ENCODE measurements around the gene SOAT1.
A peak's percentile ranks its signal among the peaks of the same experiment; 100 is the strongest.

SOAT1 gene

GRCh38 chr1:179295164-179295755 is 1.7 kb downstream of the SOAT1 start:
- no peak for TF ChIP-seq CTCF (conservative IDR thresholded peaks at IDR 0.05)
- H3K27ac ChIP-seq: peak overlapping the region; percentile 99

GRCh38 chr1:179296356-179297104 is 2.9 kb downstream of the SOAT1 start:
- TF ChIP-seq CTCF (conservative IDR thresholded peaks at IDR 0.05): no peak
- H3K27ac ChIP-seq: peak overlapping the region; percentile 99

GRCh38 chr1:179297105-179297378 is 3.4 kb downstream of the SOAT1 start:
- no peak for TF ChIP-seq CTCF (conservative IDR thresholded peaks at IDR 0.05)

GRCh38 chr1:179298952-179299351 is 5.4 kb downstream of the SOAT1 start:
- no peak for TF ChIP-seq CTCF (conservative IDR thresholded peaks at IDR 0.05)
- H3K27ac ChIP-seq: no peak overlapping the region

More at GRCh38 chr1:179297105-179297378, 3.4 kb downstream of the SOAT1 start:
- peak overlapping the region; percentile 99 for H3K27ac ChIP-seq

GRCh38 chr1:179300112-179300511 is 6.5 kb downstream of the SOAT1 start:
- no peak overlapping the region for H3K27ac ChIP-seq
- TF ChIP-seq CTCF (conservative IDR thresholded peaks at IDR 0.05): no peak

- H3K27ac ChIP-seq: no peak overlapping the region
- TF ChIP-seq CTCF (conservative IDR thresholded peaks at IDR 0.05): no peak
Measured at GRCh38 chr1:179302070-179302469, 8.5 kb downstream of the SOAT1 start.

GRCh38 chr1:179303200-179303785 is 9.7 kb downstream of the SOAT1 start:
- TF ChIP-seq CTCF (conservative IDR thresholded peaks at IDR 0.05): no peak
- H3K27ac ChIP-seq: no peak overlapping the region
